ENCODE results near the gene KDM3B.

Gene KDM3B

GRCh38 chr5:138450971-138451370, 98.5 kb downstream of the KDM3B start:
- no peak for DNase-seq

- no peak for DNase-seq
Measured at GRCh38 chr5:138452720-138453119, 100.2 kb downstream of the KDM3B start.

GRCh38 chr5:138453590-138453989, 101.1 kb downstream of the KDM3B start:
- DNase-seq: no peak

GRCh38 chr5:138454121-138454520, 101.6 kb downstream of the KDM3B start:
- DNase-seq: no peak

- no peak for DNase-seq
Measured at GRCh38 chr5:138455232-138455930, 102.9 kb downstream of the KDM3B start.

DNA sequence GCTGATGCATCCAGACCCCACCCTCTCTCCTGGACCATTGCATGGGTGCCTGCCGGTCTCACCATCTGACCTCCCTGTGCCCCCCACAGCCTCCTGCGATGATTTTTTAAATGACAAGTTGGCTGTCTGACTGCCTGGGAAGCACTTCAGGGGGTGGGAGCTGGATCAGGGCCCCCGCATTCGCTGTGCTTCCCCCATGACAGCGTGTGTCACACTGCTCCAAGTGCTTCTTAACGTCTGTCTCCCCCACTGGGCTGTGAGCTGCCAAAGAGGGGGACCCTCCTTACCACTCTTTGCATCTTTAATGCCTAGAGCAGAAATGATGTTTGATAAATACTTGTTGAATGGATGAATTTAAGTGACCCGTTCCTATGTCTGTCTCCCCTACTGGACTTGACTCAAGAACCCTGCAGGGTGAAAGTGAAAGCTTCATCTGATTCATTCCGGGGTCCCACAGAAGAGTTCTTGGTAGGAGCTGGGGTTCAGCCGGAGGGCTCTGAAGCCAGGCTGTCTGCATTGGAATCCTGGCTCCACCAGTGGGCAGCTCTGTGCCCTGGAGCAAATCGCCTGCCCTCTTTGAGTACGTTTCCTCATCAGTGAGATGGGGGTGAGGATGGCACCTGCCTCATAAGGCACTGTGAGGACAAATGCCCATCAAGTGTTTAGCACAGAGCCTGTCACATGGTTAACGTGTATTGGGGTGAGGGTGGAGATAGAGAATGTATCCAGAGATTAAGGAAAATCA, 105.2 kb downstream of the KDM3B start:
- DNase-seq: no peak

DNA sequence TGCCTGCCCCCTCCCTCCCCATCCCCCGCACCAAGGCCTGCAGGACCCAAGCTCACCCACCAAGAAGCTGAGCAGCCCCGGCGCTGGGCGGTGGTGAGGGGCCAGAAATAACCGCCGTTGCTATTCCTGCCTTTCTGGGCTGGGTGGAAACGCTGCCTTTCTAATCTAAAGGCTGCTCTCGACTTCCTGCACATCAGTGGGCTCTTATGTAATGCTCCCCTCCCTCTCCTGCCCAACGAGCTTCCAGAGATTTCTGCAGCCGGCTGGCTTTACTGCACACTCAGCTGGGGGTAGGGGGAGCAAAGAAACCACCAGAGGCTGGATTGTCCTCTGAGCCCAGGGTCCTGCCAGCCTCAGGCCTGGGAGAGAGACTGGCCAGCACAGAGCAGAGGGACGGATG, 105.9 kb downstream of the KDM3B start:
- no peak for DNase-seq

- DNase-seq: no peak
Measured at GRCh38 chr5:138458856-138459255, 106.4 kb downstream of the KDM3B start.

- no peak for DNase-seq
Measured at GRCh38 chr5:138459311-138459933, 106.9 kb downstream of the KDM3B start.

GRCh38 chr5:138460032-138460693, 107.7 kb downstream of the KDM3B start:
- DNase-seq: no peak

- peak; percentile 74 for DNase-seq
Measured at GRCh38 chr5:138461343-138462125, 109.0 kb downstream of the KDM3B start.

DNA sequence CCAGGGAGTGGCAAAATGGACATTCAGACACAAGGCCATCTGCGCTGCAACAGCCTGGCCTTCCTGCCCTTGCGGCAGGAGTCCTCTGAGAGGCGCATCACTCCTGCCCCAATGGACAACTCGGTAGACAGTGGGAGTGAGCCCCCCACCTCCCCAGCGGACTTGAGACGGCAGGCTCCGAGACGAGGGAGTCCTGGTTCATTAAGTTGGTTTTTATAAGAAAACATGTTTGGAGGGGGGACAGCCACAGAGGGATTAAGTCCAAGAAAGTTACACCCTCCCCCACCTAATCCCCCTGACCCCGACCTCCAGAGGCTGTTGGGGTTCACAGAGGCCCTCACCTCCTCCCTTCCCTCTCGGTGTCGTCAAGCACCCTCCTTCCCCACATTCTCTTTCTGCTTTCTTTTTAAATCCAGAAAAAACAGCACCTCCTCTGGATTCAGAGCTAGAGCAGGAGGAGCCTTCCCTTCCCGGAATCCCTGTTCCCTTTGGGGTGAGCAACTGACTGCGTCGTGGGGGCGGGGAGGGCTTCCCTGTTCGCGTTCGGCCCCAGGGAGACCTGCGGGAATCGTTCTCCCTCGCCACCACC, 111.0 kb downstream of the KDM3B start:
- no peak for DNase-seq

GRCh38 chr5:138464008-138464387, 111.5 kb downstream of the KDM3B start:
- DNase-seq: peak; percentile 95

GRCh38 chr5:138464388-138465260, 112.1 kb downstream of the KDM3B start:
- DNase-seq: peak; percentile 99

- DNase-seq: peak; percentile 96
Measured at GRCh38 chr5:138465261-138466124, 113.0 kb downstream of the KDM3B start, which contains the start of gene EGR1. TSS of gene EGR1 (plus strand) at chr5:138465479. CDS start at chr5:138465762, 283 bp downstream.

DNA sequence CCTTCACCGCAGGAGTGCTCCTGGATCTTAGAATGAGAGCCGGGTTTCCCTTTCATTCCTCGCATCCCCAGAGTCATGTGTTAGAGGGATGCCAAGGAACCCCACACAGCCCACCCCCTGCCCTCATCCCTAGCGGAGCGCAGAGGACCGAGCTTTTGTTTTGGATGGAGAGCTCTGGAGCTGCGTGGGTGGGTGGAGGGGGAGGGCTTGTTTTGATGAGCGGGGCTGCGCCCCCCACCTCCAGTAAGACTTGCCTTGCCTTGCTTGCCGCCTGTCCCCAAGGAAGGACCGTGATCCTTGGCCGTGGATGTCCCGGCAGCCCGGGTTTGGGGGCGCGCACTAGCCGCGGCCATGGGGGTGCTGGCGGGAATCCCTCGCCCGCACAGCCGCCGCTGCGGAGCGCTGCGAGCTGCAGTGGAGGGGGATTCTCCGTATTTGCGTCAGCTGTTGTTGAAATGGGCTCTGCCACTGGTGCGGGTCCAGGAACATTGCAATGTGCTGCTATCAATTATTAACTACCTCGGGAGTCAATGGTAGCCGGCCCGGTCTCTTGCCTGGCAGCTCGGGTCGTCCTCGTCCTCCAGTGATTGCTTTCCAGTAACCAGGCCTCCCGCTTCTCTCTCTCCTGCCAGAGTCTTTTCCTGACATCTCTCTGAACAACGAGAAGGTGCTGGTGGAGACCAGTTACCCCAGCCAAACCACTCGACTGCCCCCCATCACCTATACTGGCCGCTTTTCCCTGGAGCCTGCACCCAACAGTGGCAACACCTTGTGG, 113.8 kb downstream of the KDM3B start:
- peak; percentile 10 for DNase-seq

DNA sequence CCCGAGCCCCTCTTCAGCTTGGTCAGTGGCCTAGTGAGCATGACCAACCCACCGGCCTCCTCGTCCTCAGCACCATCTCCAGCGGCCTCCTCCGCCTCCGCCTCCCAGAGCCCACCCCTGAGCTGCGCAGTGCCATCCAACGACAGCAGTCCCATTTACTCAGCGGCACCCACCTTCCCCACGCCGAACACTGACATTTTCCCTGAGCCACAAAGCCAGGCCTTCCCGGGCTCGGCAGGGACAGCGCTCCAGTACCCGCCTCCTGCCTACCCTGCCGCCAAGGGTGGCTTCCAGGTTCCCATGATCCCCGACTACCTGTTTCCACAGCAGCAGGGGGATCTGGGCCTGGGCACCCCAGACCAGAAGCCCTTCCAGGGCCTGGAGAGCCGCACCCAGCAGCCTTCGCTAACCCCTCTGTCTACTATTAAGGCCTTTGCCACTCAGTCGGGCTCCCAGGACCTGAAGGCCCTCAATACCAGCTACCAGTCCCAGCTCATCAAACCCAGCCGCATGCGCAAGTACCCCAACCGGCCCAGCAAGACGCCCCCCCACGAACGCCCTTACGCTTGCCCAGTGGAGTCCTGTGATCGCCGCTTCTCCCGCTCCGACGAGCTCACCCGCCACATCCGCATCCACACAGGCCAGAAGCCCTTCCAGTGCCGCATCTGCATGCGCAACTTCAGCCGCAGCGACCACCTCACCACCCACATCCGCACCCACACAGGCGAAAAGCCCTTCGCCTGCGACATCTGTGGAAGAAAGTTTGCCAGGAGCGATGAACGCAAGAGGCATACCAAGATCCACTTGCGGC, 114.6 kb downstream of the KDM3B start:
- no peak for DNase-seq

- no peak for DNase-seq
Measured at GRCh38 chr5:138467711-138468132, 115.2 kb downstream of the KDM3B start.
